Mesendoderm (in vitro differentiated cells): ENCODE results near the gene DUSP11.

Experiments used
- DNase-seq: peaks from one replicate; pipeline ENCODE4 v3.0.0; 2013
- H2AK5ac ChIP-seq: 2 replicates; pipeline ENCODE4 v1.6.1; 2013; ENCODE audit warnings: low read length, inconsistent platforms
- H2BK120ac ChIP-seq: 2 replicates; pipeline ENCODE4 v1.6.1; 2013; ENCODE audit warnings: low read depth, mild to moderate bottlenecking, low read length, moderate library complexity, mixed read lengths
- H2BK15ac ChIP-seq: replicated peaks from 2 replicates; pipeline ENCODE4 v1.6.1; 2013; ENCODE audit warnings: low read depth, mild to moderate bottlenecking, moderate library complexity
- H2BK5ac ChIP-seq: 2 replicates; pipeline ENCODE4 v1.6.1; 2013; ENCODE audit warnings: low read length, inconsistent platforms
- H3K18ac ChIP-seq: 2 replicates; pipeline ENCODE4 v1.6.1; 2013; ENCODE audit warnings: mild to moderate bottlenecking, low read length, mixed read lengths
- H3K23ac ChIP-seq: one replicate; pipeline ENCODE4 v1.6.1; 2013; ENCODE audit warnings: low read length
- H3K27ac ChIP-seq: 2 replicates; pipeline ENCODE4 v1.5.1; 2013; ENCODE audit warnings: low read depth, mild to moderate bottlenecking, inconsistent platforms, low read length, moderate library complexity
- H3K27me3 ChIP-seq: 2 replicates; pipeline ENCODE4 v1.6.1; 2013; ENCODE audit warnings: low read length, control low read depth, mild to moderate bottlenecking, inconsistent platforms; ENCODE audit not compliant: insufficient read depth, poor library complexity
- H3K36me3 ChIP-seq: 2 replicates; pipeline ENCODE4 v1.6.1; 2013; ENCODE audit warnings: low read length, inconsistent platforms; ENCODE audit not compliant: control insufficient read depth, insufficient read depth
- H3K4ac ChIP-seq: one replicate; pipeline ENCODE4 v1.6.1; 2013; ENCODE audit warnings: low read depth, mild to moderate bottlenecking, low read length, moderate library complexity
- H3K4me1 ChIP-seq: 2 replicates; pipeline ENCODE4 v1.6.1; 2013; ENCODE audit warnings: low read depth, low read length, inconsistent platforms; ENCODE audit not compliant: control insufficient read depth
- H3K4me2 ChIP-seq: 2 replicates; pipeline ENCODE4 v1.6.1; 2013; ENCODE audit warnings: low read length
- H3K4me3 ChIP-seq: 2 replicates; pipeline ENCODE4 v1.5.1; 2013; ENCODE audit warnings: mild to moderate bottlenecking, low read length
- H3K56ac ChIP-seq: one replicate; pipeline ENCODE4 v1.6.1; 2013; ENCODE audit warnings: low read length
- H3K79me1 ChIP-seq: 2 replicates; pipeline ENCODE4 v1.6.1; 2013; ENCODE audit warnings: low read length, inconsistent platforms
- H3K79me2 ChIP-seq: 2 replicates; pipeline ENCODE4 v1.6.1; 2013; ENCODE audit warnings: mild to moderate bottlenecking, low read length; ENCODE audit not compliant: control insufficient read depth, insufficient read depth
- H3K9ac ChIP-seq: 2 replicates; pipeline ENCODE4 v1.6.1; 2013; ENCODE audit warnings: low read length, inconsistent platforms
- H4K5ac ChIP-seq: one replicate; pipeline ENCODE4 v1.6.1; 2013; ENCODE audit warnings: low read length
- H4K8ac ChIP-seq: one replicate; pipeline ENCODE4 v1.6.1; 2013; ENCODE audit warnings: low read depth, mild to moderate bottlenecking, control low read depth, low read length, moderate library complexity
- WGBS: extraction: QIAGEN DNeasy Blood & Tissue Kit; methylation state at CpG from one replicate; pipeline ENCODE4 v1.1.7; 2013; ENCODE audit warnings: low lambda C conversion rate, missing lambda C conversion rate; ENCODE audit not compliant: insufficient coverage; ENCODE audit errors: extremely low coverage; 5-methylcytosine and 5-hydroxymethylcytosine counted together

DUSP11 gene

GRCh38 chr2:73714091-73714490, 65.8 kb downstream of the DUSP11 start:
- H3K9ac ChIP-seq, result no peak overlapping the region
- no peak overlapping the region for H2BK5ac ChIP-seq
- no peaks in the 10 kb centered on the region for H3K79me1 ChIP-seq
- WGBS, result no CpG with 5 or more reads among the region's 2 CpGs
- no peaks in the 10 kb centered on the region for H3K27me3 ChIP-seq
- no peak overlapping the region for H3K56ac ChIP-seq
- H3K79me2 ChIP-seq, result no peaks in the 10 kb centered on the region
- no peak overlapping the region for H4K8ac ChIP-seq
- no peak overlapping the region for H3K4me2 ChIP-seq
- H3K23ac ChIP-seq, result no peak overlapping the region
- H3K4me3 ChIP-seq, result no peak overlapping the region
- no peaks in the 10 kb centered on the region for H3K36me3 ChIP-seq
- no peak for DNase-seq
- no peak overlapping the region for H3K27ac ChIP-seq
- no peaks in the 10 kb centered on the region for H3K4me1 ChIP-seq
- H2BK15ac ChIP-seq, result no peak overlapping the region
- no peak overlapping the region for H4K5ac ChIP-seq
- no peak overlapping the region for H2BK120ac ChIP-seq
- no peak overlapping the region for H3K18ac ChIP-seq
- no peak overlapping the region for H3K4ac ChIP-seq
- H2AK5ac ChIP-seq, result no peak overlapping the region
